ENCODE results near the gene BCHE. TPM values are rescaled to one million over a fixed set of nuclear protein-coding genes. Genes with fewer than 3 reads are reported as not detected.
"Not testable (repeated sequence)": the region's sequence is repeated elsewhere in the genome, so short reads cannot be mapped to it uniquely, and the experiment has no call there.

The BCHE gene
- total and polyA plus RNA-seq, 8 donors: 0.09 to 3.2 (median 0.75) TPM

DNA sequence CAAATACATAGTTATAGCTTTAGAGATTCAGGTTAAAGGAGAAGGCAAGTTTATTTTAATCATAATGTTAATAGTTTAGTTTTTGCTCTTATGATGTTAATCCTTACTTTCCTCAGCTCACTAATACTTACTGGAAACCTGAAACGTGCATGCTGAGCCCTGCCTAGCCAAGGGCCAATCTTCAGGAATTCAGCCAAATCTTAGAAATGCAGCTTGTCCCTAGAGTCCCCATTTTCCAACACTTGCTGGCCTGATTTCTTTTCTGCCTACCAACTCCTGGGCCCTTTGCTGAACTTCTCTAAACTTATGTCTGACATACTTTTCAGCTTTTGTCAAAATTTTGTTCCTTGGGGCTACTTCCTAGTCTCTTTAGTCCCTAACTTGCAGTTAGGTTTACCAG is 22.8 kb downstream of the BCHE start:
- ATAC-seq (no peak), FAIRE-seq (no peak), DNase-seq (no peak)
- TF ChIP-seq, protein P1, sequence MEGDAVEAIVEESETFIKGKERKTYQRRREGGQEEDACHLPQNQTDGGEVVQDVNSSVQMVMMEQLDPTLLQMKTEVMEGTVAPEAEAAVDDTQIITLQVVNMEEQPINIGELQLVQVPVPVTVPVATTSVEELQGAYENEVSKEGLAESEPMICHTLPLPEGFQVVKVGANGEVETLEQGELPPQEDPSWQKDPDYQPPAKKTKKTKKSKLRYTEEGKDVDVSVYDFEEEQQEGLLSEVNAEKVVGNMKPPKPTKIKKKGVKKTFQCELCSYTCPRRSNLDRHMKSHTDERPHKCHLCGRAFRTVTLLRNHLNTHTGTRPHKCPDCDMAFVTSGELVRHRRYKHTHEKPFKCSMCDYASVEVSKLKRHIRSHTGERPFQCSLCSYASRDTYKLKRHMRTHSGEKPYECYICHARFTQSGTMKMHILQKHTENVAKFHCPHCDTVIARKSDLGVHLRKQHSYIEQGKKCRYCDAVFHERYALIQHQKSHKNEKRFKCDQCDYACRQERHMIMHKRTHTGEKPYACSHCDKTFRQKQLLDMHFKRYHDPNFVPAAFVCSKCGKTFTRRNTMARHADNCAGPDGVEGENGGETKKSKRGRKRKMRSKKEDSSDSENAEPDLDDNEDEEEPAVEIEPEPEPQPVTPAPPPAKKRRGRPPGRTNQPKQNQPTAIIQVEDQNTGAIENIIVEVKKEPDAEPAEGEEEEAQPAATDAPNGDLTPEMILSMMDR (IDR thresholded peaks at IDR 0.05): no peak
- no peaks in the 10 kb centered on the region for H3K36me3 ChIP-seq
- no peak overlapping the region for H3K27ac ChIP-seq
- intact Hi-C loops (cut with DNase I): no loop called here
- WGBS, 2 donors: 46 to 61% methylated on average over 1 of the region's 1 CpG
- H3K4me3 ChIP-seq: no peak overlapping the region
- H3K4me1 ChIP-seq: no peaks in the 10 kb centered on the region
- no peaks in the 10 kb centered on the region for H3K27me3 ChIP-seq
- H3K9me3 ChIP-seq: peaks cover 0 to 8% (median 0%) of the 10 kb centered on the region in 4 donors

DNA sequence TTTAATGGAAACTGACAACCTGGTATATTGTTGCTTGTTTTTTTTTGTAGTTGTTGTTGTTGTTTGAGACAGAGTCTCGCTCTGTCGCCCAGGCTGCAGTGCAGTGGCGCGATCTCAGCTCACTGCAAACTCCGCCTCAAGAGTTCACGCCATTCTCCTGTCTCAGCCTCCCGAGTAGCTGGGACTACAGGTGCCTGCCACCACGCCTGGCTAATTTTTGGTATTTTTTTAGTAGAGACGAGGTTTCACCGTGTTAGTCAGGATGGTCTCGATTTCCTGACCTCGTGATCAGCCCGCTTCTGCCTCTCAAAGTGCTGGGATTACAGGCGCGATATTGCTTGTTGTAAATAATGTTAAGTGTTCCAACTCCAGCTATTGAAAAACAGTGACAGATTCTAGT is 29.3 kb downstream of the BCHE start:
- intact Hi-C loops (cut with DNase I): not testable (repeated sequence)
- 95 to 98% methylated on average over 15 of the region's 15 CpGs for whole genome bisulfite sequencing, 2 donors

DNA sequence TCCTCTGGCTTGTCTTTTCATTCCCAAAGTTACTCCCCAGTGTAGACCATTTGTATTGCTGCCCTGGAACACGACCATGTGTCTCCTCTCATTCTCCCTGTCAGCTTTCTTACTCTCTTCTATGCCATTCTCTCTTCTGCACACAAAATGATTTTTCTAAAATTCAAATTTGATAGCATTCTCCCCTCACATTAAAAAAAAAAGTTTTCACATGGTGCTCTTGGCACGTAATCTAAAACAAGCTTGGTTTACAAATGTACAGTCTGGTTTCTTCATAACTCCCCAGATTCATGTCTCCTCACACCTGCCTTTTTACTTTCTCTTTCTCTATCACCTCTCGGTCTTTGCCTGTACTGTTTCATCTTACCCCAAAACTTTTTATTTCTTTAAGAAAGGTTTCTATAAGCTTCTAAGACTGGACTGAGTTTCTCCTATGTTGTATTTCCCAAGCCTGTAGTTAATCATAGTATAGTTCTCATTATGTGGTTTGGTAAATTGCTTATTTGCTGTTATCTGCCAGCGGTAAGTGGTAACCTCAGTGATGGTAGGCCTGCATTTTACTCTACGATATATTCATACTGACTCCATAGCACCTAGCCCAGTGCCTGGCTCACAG is 31.2 kb downstream of the BCHE start:
- Histone ChIP-seq H3K27me3 (peaks cover 0 to 4% (median 0%) of the 10 kb centered on the region in 4 donors), H3K27ac (no peak overlapping the region), H3K36me3 (no peaks in the 10 kb centered on the region), H3K9me3 (no peaks in the 10 kb centered on the region), H3K4me3 (peak overlapping the region in 1 of 4 donors; percentile 16), H3K4me1 (no peaks in the 10 kb centered on the region)
- no peak for FAIRE-seq
- TF ChIP-seq, protein P1 (IDR thresholded peaks at IDR 0.05): no peak
- intact Hi-C loops (cut with DNase I): no loop called here
- no peak for DNase-seq
- ATAC-seq: peak; percentile 61 to 89 (median 82)
- WGBS, 2 donors: 54 to 67% methylated on average over 5 of the region's 5 CpGs

More for the DNA sequence above, 29.3 kb downstream of the BCHE start:
- not testable (repeated sequence) for H3K9me3 ChIP-seq, H3K27ac ChIP-seq, H3K36me3 ChIP-seq, DNase-seq, ATAC-seq, FAIRE-seq, H3K4me1 ChIP-seq, H3K4me3 ChIP-seq, H3K27me3 ChIP-seq

DNA sequence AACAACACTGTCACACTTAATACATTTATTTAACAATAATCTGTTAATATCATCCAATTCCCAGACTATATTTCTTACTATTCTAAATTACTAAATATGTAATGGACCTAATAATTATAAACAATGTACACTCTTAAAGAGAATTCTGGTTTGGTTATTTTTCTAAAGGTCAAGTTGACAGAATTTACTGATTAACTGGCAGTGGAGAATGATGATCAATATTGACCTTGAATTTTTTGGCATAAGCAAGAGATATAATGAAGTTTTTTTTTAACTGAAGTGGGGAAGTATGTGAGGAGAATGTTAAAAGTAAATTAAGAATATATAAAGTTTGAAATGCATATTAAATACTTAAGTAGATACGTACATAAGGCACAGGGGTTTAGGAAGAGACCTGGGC is 33.8 kb downstream of the BCHE start:
- no peak overlapping the region for H3K4me3 ChIP-seq
- DNase-seq (no peak), FAIRE-seq (peak; percentile 60), ATAC-seq (no peak)
- no peaks in the 10 kb centered on the region for H3K36me3 ChIP-seq
- intact Hi-C loops (cut with DNase I): no loop called here
- H3K27ac ChIP-seq: no peak overlapping the region
- TF ChIP-seq, protein P1 (IDR thresholded peaks at IDR 0.05): no peak
- no peaks in the 10 kb centered on the region for H3K27me3 ChIP-seq
- WGBS, 2 donors: 81 to 82% methylated on average over 1 of the region's 1 CpG
- no peaks in the 10 kb centered on the region for H3K9me3 ChIP-seq
- H3K4me1 ChIP-seq: no peaks in the 10 kb centered on the region

DNA sequence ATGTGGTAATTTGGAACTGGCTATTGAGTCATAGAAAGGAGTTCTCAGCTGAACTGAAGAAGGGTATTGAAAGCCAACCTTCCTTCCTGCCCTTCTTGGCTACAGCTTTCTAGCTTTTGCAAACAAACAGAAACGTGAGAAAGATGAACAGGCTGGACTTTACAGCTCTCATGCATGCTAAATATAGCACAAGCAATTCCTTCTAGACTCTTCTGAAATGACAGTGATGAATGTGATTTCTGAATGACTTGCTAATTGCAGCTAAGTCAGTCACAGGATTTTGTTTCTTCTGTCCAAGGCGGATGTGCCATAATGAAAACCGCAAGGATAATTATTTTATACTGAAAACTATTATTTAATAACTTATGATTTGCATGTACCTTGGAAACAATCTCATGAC is 36.3 kb downstream of the BCHE start:
- DNase-seq (no peak), FAIRE-seq (no peak), ATAC-seq (no peak)
- H3K27ac ChIP-seq: no peak overlapping the region
- H3K9me3 ChIP-seq: no peaks in the 10 kb centered on the region
- intact Hi-C loops (cut with DNase I): no loop called here
- TF ChIP-seq, protein P1 (IDR thresholded peaks at IDR 0.05): no peak
- no peaks in the 10 kb centered on the region for H3K27me3 ChIP-seq
- no peaks in the 10 kb centered on the region for H3K36me3 ChIP-seq
- WGBS, 2 donors: 62 to 64% methylated on average over 3 of the region's 3 CpGs
- no peaks in the 10 kb centered on the region for H3K4me1 ChIP-seq
- no peak overlapping the region for H3K4me3 ChIP-seq
